Measurements from ENCODE around the gene WFIKKN2. TPM values are rescaled to one million over a fixed set of nuclear protein-coding genes. Genes with fewer than 3 reads are reported as not detected.
A peak's percentile ranks its signal among the peaks of the same experiment; 100 is the strongest.

The WFIKKN2 gene
- total RNA-seq, 1 donor from 2014 or later = 0.63 TPM

- no peak for DNase-seq (ENCODE audit: low spot score)
These were observed 1.6 kb upstream of the WFIKKN2 start for GRCh38 chr17:50833510-50834428.

- DNase-seq (ENCODE audit: low spot score) = no peak
These were observed 721 bp upstream of the WFIKKN2 start for GRCh38 chr17:50834429-50835300.

GRCh38 chr17:50836826-50837225 lies 1.4 kb downstream of the WFIKKN2 start:
- no peak for DNase-seq (ENCODE audit: low spot score)

- no peak for DNase-seq (ENCODE audit: low spot score)
These were observed 2.0 kb downstream of the WFIKKN2 start for GRCh38 chr17:50837286-50837979.

- no peak for DNase-seq (ENCODE audit: low spot score)
These were observed 2.9 kb downstream of the WFIKKN2 start for GRCh38 chr17:50837980-50838954.

- DNase-seq (ENCODE audit: low spot score) = no peak
These were observed 4.4 kb downstream of the WFIKKN2 start for GRCh38 chr17:50839591-50840310.

- no peak for DNase-seq (ENCODE audit: low spot score)
These were observed 5.0 kb downstream of the WFIKKN2 start for GRCh38 chr17:50840311-50840851.

- DNase-seq (ENCODE audit: low spot score) = no peak
These were observed 6.0 kb downstream of the WFIKKN2 start for GRCh38 chr17:50841277-50841948.

GRCh38 chr17:50841949-50842354 lies 6.6 kb downstream of the WFIKKN2 start:
- peak; percentile 78 for DNase-seq (ENCODE audit: low spot score)

- no peak for DNase-seq (ENCODE audit: low spot score)
These were observed 7.2 kb downstream of the WFIKKN2 start for GRCh38 chr17:50842506-50843149.

GRCh38 chr17:50843150-50843905 lies 7.9 kb downstream of the WFIKKN2 start:
- no peak for DNase-seq (ENCODE audit: low spot score)

GRCh38 chr17:50844117-50844700 lies 8.8 kb downstream of the WFIKKN2 start:
- no peak for DNase-seq (ENCODE audit: low spot score)

- DNase-seq (ENCODE audit: low spot score) = no peak
These were observed 10.1 kb downstream of the WFIKKN2 start for GRCh38 chr17:50845240-50846147.

- no peak for DNase-seq (ENCODE audit: low spot score)
These were observed 12.2 kb downstream of the WFIKKN2 start for GRCh38 chr17:50847566-50847965.

- DNase-seq (ENCODE audit: low spot score) = no peak
These were observed 12.7 kb downstream of the WFIKKN2 start for GRCh38 chr17:50848039-50848438.

GRCh38 chr17:50848711-50849110 lies 13.3 kb downstream of the WFIKKN2 start:
- DNase-seq (ENCODE audit: low spot score) = no peak
